Dermis lymphatic vessel endothelial cell (primary cell): Measurements from ENCODE around the gene EIF2S2. TPM values are rescaled to one million over a fixed set of nuclear protein-coding genes. Genes with fewer than 3 reads are reported as not detected.

ENCODE experiments used
- total RNA-seq: library from RNA; depleted of rRNA; stranded (reverse); fragments of >200 nt; gene quantifications from 2 replicates; pipeline ENCODE4 v1.2.1, GENCODE V29; 2014

Gene EIF2S2
- 60.3 and 73.3 TPM in 2 replicates for total RNA-seq

GRCh38 chr20:34111702-34112599 is at the start of gene EIF2S2:
Gene EIF2S2 (minus strand): TSS chr20:34112243. CDS start chr20:34112110, 133 bp downstream.

Other genes with a start within 250 kb of the EIF2S2 start
- gene RALY, start 118.3 kb downstream of the EIF2S2 start, total RNA-seq: 67.3 and 70.9 TPM in 2 replicates
- gene ASIP, start 129.2 kb upstream of the EIF2S2 start, total RNA-seq: not detected in 2 replicates
- gene AHCY, start 191.1 kb upstream of the EIF2S2 start, total RNA-seq: 53.2 and 83.2 TPM in 2 replicates